Activated CD8-positive, alpha-beta memory T cell treated with anti-CD3 and anti-CD28 coated beads for 36 hours (primary cell): Measurements from ENCODE around the gene COG3. TPM values are rescaled to one million over a fixed set of nuclear protein-coding genes. Genes with fewer than 3 reads are reported as not detected.

Experiments used
- CTCF ChIA-PET: fragments of 350-600 bp; sonication (Branson Sonifier 250); formaldehyde crosslinking; loops from one replicate; lab custom pipeline; 2021; ENCODE audit warnings: antibody characterized with exemption; lab: Charles Lee
- POLR2A ChIA-PET: fragments of 350-600 bp; sonication (Branson Sonifier 250); formaldehyde crosslinking; loops from one replicate; lab custom pipeline; 2021; ENCODE audit warnings: antibody characterized with exemption; lab: Charles Lee
- total RNA-seq, 2 experiments: library from RNA; stranded (reverse); gene quantifications; one replicate each; pipeline ENCODE4 v1.2.3, GENCODE V29; 2021

Gene COG3
- total RNA-seq, 2 experiments from 2014 or later: 16.3 to 18.4 TPM

GRCh38 chr13:45529758-45530157 lies 65.0 kb downstream of the COG3 start:
- CTCF ChIA-PET: no interaction called here
- POLR2A ChIA-PET: no interaction called here

- CTCF ChIA-PET: no interaction called here
- POLR2A ChIA-PET: no interaction called here
Observed at GRCh38 chr13:45534604-45535003, 69.9 kb downstream of the COG3 start.

- CTCF ChIA-PET: no interaction called here
- POLR2A ChIA-PET: no interaction called here
Observed at GRCh38 chr13:45536224-45536623, 71.5 kb downstream of the COG3 start.

- CTCF ChIA-PET: no interaction called here
- POLR2A ChIA-PET: no interaction called here
Observed at GRCh38 chr13:45537516-45537915, 72.8 kb downstream of the COG3 start.

GRCh38 chr13:45538382-45538781 lies 73.6 kb downstream of the COG3 start:
- POLR2A ChIA-PET: no interaction called here
- CTCF ChIA-PET: interaction anchor here (0.7 kb wide), 1 partner anchor 180 kb away, joined by 3 read pairs; no protein-coding TSS in a partner anchor

- ChIA-PET POLR2A (no interaction called here), CTCF (interaction anchor here (1.6 kb wide), 1 partner anchor 33 kb away, joined by 3 read pairs; no protein-coding TSS in a partner anchor)
Observed at GRCh38 chr13:45540195-45540594, 75.5 kb downstream of the COG3 start.

GRCh38 chr13:45540864-45541263 lies 76.1 kb downstream of the COG3 start:
- CTCF ChIA-PET: interaction anchor here (0.6 to 1.6 kb wide), 2 partner anchors 8 to 32 kb away, joined by 3 read pairs; no protein-coding TSS in a partner anchor
- POLR2A ChIA-PET: no interaction called here

GRCh38 chr13:45541806-45542205 lies 77.1 kb downstream of the COG3 start:
- CTCF ChIA-PET: interaction anchor here (1.6 kb wide), 1 partner anchor 31 kb away, joined by 3 read pairs; no protein-coding TSS in a partner anchor
- POLR2A ChIA-PET: no interaction called here

- ChIA-PET CTCF (no interaction called here), POLR2A (no interaction called here)
Observed at GRCh38 chr13:45542391-45542790, 77.7 kb downstream of the COG3 start.

- POLR2A ChIA-PET: no interaction called here
- CTCF ChIA-PET: no interaction called here
Observed at GRCh38 chr13:45542878-45543277, 78.1 kb downstream of the COG3 start.

GRCh38 chr13:45544520-45544919 lies 79.8 kb downstream of the COG3 start:
- CTCF ChIA-PET: no interaction called here
- POLR2A ChIA-PET: no interaction called here

- ChIA-PET POLR2A (no interaction called here), CTCF (no interaction called here)
Observed at GRCh38 chr13:45545686-45546409, 81.1 kb downstream of the COG3 start.

GRCh38 chr13:45546410-45546765 lies 81.6 kb downstream of the COG3 start:
- ChIA-PET POLR2A (no interaction called here), CTCF (no interaction called here)

- ChIA-PET POLR2A (no interaction called here), CTCF (no interaction called here)
Observed at GRCh38 chr13:45548281-45548680, 83.5 kb downstream of the COG3 start.

GRCh38 chr13:45554604-45555109 lies 89.9 kb downstream of the COG3 start:
- POLR2A ChIA-PET: no interaction called here
- CTCF ChIA-PET: no interaction called here

GRCh38 chr13:45564133-45564776 lies 99.5 kb downstream of the COG3 start:
- ChIA-PET CTCF (no interaction called here), POLR2A (no interaction called here)

GRCh38 chr13:45565331-45565730 lies 100.6 kb downstream of the COG3 start:
- ChIA-PET CTCF (no interaction called here), POLR2A (no interaction called here)

- ChIA-PET POLR2A (no interaction called here), CTCF (no interaction called here)
Observed at GRCh38 chr13:45575146-45575829, 110.5 kb downstream of the COG3 start.

GRCh38 chr13:45575830-45576180 lies 111.1 kb downstream of the COG3 start:
- CTCF ChIA-PET: no interaction called here
- POLR2A ChIA-PET: no interaction called here

GRCh38 chr13:45576466-45576865 lies 111.7 kb downstream of the COG3 start:
- CTCF ChIA-PET: no interaction called here
- POLR2A ChIA-PET: no interaction called here
